Left lobe of liver (tissue), 2 donors: ENCODE data around the gene TCP11. TPM values are rescaled to one million over a fixed set of nuclear protein-coding genes. Genes with fewer than 3 reads are reported as not detected.
"Not testable (repeated sequence)": the region's sequence is repeated elsewhere in the genome, so short reads cannot be mapped to it uniquely, and the experiment has no call there.

ENCODE experiments used
- ATAC-seq: fragments of 200-7000 bp; cut with Tn5 transposase; one replicate; pipeline ENCODE4 v1.9.1; 2020; ENCODE audit warnings: mild to moderate bottlenecking, moderate library complexity
- DNase-seq: peaks from one replicate; pipeline ENCODE4 v3.0.0-alpha.2; 2020; ENCODE audit warnings: low spot score
- total RNA-seq: library from RNA; stranded (reverse); gene quantifications from one replicate; pipeline ENCODE4 v1.2.1, GENCODE V29; 2021
- donor health status: DM: no; HTN: no; CAD: no; lungs with moderate emphysema.
- donor health status: DM: no; HTN: yes; CAD: no.

TCP11 gene
- total RNA-seq, 1 donor from 2014 or later: not detected

GRCh38 chr6:35148167-35148741 is 7.1 kb upstream of the TCP11 start:
- DNase-seq: no peak
- ATAC-seq: no peak

DNA sequence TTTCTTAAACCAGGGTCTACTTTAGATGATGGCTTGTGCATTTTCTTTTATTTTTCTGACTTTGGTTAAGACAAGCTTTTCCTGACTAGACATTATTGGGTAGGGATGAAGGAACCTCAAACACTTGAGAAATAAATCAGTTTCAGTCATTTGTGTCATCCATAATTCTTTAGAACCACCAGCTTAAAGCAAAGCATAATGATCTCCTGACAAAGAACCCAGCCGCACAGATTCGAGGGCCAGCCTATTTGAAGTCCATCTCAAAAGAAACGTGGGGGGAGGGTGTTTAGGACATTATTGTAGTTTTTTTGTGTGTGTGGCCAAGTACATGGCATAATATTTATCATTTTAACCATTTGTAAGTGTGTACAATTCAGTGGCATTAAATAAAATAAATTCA is 6.3 kb upstream of the TCP11 start:
- DNase-seq (no peak), ATAC-seq (no peak)

GRCh38 chr6:35147026-35147425 is 5.9 kb upstream of the TCP11 start:
- ATAC-seq (no peak), DNase-seq (no peak)

DNA sequence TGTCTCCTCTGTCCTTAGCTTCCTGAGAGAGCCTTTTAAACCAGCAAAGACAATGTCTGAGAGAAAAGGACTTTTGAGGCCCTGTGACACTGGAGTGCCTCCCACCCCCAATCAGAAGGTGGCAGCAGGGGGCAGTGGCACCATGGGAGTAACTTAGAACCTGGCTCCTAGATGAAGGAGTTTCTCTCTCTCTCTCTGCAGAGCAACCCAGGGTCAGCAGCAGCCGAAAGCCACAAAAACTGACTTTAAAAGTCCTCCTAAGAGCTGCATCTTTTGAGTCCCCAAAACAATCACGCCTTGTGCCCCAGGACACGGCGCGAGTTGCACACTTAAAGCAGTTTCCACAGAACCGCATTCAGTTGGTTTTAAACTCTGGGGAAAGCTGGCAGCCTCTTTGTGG is 5.3 kb upstream of the TCP11 start:
- ATAC-seq: peak; percentile 99
- peak; percentile 72 for DNase-seq

DNA sequence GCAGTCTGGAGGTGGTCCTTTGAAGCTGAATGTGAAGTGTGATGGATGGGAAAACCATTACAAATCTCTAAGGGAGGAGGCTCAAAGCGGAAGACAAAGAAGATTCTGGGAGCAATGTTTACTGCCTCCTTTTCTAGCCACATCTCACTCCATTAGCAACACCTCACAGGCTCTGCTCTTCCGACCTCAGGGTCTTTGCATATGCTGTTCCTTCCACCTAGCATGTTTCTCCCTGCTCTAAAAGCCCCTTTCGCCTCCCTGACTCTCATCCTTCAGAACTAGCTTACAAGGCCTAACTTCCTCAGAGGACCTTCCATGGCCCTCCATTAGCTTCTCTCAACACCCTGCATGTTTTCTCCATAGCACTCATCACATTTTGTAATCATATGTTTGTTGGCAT is 4.6 kb upstream of the TCP11 start:
- ATAC-seq (no peak), DNase-seq (no peak)

GRCh38 chr6:35142588-35143569 is 1.7 kb upstream of the TCP11 start:
- no peak for DNase-seq
- ATAC-seq: no peak

DNA sequence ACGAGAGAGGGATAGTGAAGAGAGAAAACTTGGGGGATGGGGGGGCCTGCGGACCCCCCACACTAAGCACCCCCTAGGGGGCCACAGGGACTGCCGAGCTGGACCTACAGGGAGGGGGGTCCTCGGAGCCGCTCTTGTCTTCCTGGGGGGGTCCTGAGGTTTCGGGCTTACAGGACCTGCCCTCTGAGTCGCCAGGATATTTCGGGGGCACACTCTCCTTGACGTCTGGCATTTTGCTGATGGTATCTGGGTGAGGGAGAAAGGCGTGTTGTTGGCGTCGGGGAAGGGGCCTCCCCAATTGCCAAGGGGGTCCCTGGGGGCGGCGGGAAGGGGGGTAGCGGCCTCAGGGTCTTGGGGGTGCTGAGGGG is 516 bp downstream of the TCP11 start:
- DNase-seq (no peak), ATAC-seq (no peak)

GRCh38 chr6:35139924-35140638 is 1.1 kb downstream of the TCP11 start:
- peak; percentile 83 for ATAC-seq
- peak; percentile 60 for DNase-seq

GRCh38 chr6:35139470-35139869 is 1.7 kb downstream of the TCP11 start:
- DNase-seq (no peak), ATAC-seq (peak; percentile 88)

GRCh38 chr6:35138191-35138590 is 2.9 kb downstream of the TCP11 start:
- ATAC-seq, DNase-seq: not testable (repeated sequence)

GRCh38 chr6:35136185-35136584 is 5.0 kb downstream of the TCP11 start:
- DNase-seq (no peak), ATAC-seq (no peak)

GRCh38 chr6:35128496-35128895 is 12.6 kb downstream of the TCP11 start:
- ATAC-seq (no peak), DNase-seq (no peak)

GRCh38 chr6:35128042-35128441 is 13.1 kb downstream of the TCP11 start:
- DNase-seq (no peak), ATAC-seq (no peak)

GRCh38 chr6:35124356-35124755 is 16.8 kb downstream of the TCP11 start:
- no peak for ATAC-seq
- no peak for DNase-seq

GRCh38 chr6:35120746-35121145 is 20.4 kb downstream of the TCP11 start:
- ATAC-seq (no peak), DNase-seq (no peak)

- DNase-seq: no peak
- no peak for ATAC-seq
These were observed 32.7 kb downstream of the TCP11 start for GRCh38 chr6:35108309-35108885.

DNA sequence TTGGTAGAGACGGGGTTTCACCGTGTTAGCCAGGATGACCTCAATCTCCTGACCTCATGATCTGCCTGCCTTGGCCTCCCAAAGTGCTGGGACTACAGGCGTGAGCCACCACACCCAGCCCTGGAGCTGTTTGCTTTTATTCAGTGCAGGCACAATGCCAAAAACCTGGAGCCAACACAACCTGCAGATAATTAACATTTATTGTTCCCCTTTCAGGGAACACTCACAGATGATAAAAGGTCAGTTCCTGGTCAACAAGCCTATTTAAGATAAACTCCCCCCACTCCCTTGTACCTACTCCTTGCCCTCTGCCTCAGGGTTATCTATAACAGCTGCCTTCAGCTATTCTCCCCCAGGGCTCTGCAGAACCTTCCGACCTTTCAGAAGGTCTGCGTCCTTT is 33.4 kb downstream of the TCP11 start:
- not testable (repeated sequence) for DNase-seq, ATAC-seq

- not testable (repeated sequence) for ATAC-seq, DNase-seq
These were observed 33.9 kb downstream of the TCP11 start for GRCh38 chr6:35107208-35107607.

DNA sequence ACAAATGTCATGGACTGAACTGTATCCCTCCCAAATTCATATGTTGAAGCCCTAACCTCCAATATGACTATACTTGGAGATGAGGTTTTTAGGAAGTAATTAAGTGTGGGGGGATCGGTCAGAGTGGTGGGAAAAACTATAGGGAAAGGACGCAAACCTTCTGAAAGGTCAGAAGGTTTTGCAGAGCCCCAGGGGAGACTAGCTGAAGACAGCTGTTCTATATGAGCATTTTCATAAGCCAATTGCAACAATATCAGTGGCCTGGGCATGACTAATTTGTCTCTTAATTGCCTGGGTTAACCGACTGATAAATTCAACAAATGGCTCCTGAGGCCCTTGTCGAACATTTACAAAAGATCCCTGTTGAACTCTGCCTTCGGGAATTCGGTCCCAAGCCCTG is 35.1 kb downstream of the TCP11 start:
- not testable (repeated sequence) for DNase-seq, ATAC-seq

- no peak for DNase-seq
- no peak for ATAC-seq
These were observed 36.1 kb downstream of the TCP11 start for GRCh38 chr6:35105078-35105477.

GRCh38 chr6:35099116-35099515 is 42.0 kb downstream of the TCP11 start:
- ATAC-seq (no peak), DNase-seq (no peak)
